Fibroblast of lung (primary cell): ENCODE data around the gene RET. TPM values are rescaled to one million over a fixed set of nuclear protein-coding genes. Genes with fewer than 3 reads are reported as not detected.

Experiments used
- DNase-seq, 2 donors: peaks; one replicate each; pipeline versions ENCODE4 v3.0.0 to v3.0.0-alpha.2; 2010; ENCODE audit warnings: low read depth in 2 of 2
- H2AFZ ChIP-seq: 2 replicates; pipeline ENCODE4 v1.5.1; 2012; ENCODE audit warnings: low read length, control low read depth, inconsistent platforms
- H3K27ac ChIP-seq: 2 replicates; pipeline ENCODE4 v1.5.1; 2011; ENCODE audit warnings: low read length, control low read depth; ENCODE audit not compliant: insufficient read depth
- H3K27me3 ChIP-seq: 2 replicates; pipeline ENCODE4 v1.5.1; 2011; ENCODE audit warnings: mild to moderate bottlenecking, low read length; ENCODE audit not compliant: control insufficient read depth, insufficient read depth
- H3K36me3 ChIP-seq: 2 replicates; pipeline ENCODE4 v1.5.1; 2011; ENCODE audit warnings: low read length; ENCODE audit not compliant: control insufficient read depth, insufficient read depth
- H3K4me1 ChIP-seq: 2 replicates; pipeline ENCODE4 v1.5.1; 2011; ENCODE audit warnings: low read length; ENCODE audit not compliant: control insufficient read depth, insufficient read depth; ENCODE audit errors: extremely low read depth
- H3K4me2 ChIP-seq: 2 replicates; pipeline ENCODE4 v1.5.1; 2011; ENCODE audit warnings: low read length, control low read depth; ENCODE audit not compliant: insufficient read depth; ENCODE audit errors: extremely low read depth
- H3K4me3 ChIP-seq, 4 experiments: fragments of 200-600 bp in 1 of 4; sonication (generic) in 1 of 4; replicated peaks in 1 of 4; 2 replicates each; pipeline ENCODE4 v1.5.1; 2011 to 2016; ENCODE audit warnings: low read length in 4 of 4, low read depth in 3 of 4, mild to moderate bottlenecking in 3 of 4, control low read depth in 2 of 4, inconsistent platforms in 1 of 4, mixed read lengths in 1 of 4; ENCODE audit not compliant: insufficient read depth in 1 of 4; ENCODE audit errors: control extremely low read depth in 1 of 4
- H3K79me2 ChIP-seq: 2 replicates; pipeline ENCODE4 v1.5.1; 2012; ENCODE audit warnings: mild to moderate bottlenecking, low read length, inconsistent platforms; ENCODE audit not compliant: control insufficient read depth, insufficient read depth
- H3K9ac ChIP-seq: 2 replicates; pipeline ENCODE4 v1.5.1; 2011; ENCODE audit warnings: mild to moderate bottlenecking, low read length, control low read depth; ENCODE audit not compliant: insufficient read depth
- H3K9me3 ChIP-seq: 2 replicates; pipeline ENCODE4 v1.5.1; 2012; ENCODE audit warnings: low read depth, low read length; ENCODE audit not compliant: control insufficient read depth, insufficient read depth
- H4K20me1 ChIP-seq: 2 replicates; pipeline ENCODE4 v1.5.1; 2011; ENCODE audit warnings: low read length; ENCODE audit not compliant: control insufficient read depth, insufficient read depth; ENCODE audit errors: extremely low read depth
- EZH2 ChIP-seq: IDR thresholded peaks from 2 replicates; pipeline ENCODE4 v1.5.1; 2012; ENCODE audit warnings: low read length, control low read depth, mild to moderate bottlenecking; ENCODE audit errors: missing control alignments
- polyA plus RNA-seq, 2 donors: library from polyadenylated mRNA; depleted of rRNA in 1 of 2; stranded (reverse) in 1 of 2; unstranded in 1 of 2; fragments of >200 nt; gene quantifications; 2 replicates each; pipeline ENCODE4 v1.2.1, GENCODE V29; 2011 to 2012; ENCODE audit warnings: missing spikeins in 1 of 2
- total RNA-seq: library from RNA; depleted of rRNA; stranded (reverse); fragments of >200 nt; gene quantifications from 2 replicates; pipeline ENCODE4 v1.2.1, GENCODE V29; 2014
- TF ChIP-seq, protein P1 (sequence below), 2 donors: IDR thresholded peaks in 1 of 2; conservative IDR thresholded peaks in 1 of 2; 1 replicate in 1 of 2; 2 replicates in 1 of 2; pipeline ENCODE4 v1.5.1; 2011 to 2012; ENCODE audit warnings: low read length in 2 of 2, control low read depth in 1 of 2, inconsistent platforms in 1 of 2, low read depth in 1 of 2, mild to moderate bottlenecking in 1 of 2

RET gene
- total and polyA plus RNA-seq, 2 donors (not counting 1 experiment from before 2014, with no cell fraction given), result 0.08 to 0.83 TPM

DNA sequence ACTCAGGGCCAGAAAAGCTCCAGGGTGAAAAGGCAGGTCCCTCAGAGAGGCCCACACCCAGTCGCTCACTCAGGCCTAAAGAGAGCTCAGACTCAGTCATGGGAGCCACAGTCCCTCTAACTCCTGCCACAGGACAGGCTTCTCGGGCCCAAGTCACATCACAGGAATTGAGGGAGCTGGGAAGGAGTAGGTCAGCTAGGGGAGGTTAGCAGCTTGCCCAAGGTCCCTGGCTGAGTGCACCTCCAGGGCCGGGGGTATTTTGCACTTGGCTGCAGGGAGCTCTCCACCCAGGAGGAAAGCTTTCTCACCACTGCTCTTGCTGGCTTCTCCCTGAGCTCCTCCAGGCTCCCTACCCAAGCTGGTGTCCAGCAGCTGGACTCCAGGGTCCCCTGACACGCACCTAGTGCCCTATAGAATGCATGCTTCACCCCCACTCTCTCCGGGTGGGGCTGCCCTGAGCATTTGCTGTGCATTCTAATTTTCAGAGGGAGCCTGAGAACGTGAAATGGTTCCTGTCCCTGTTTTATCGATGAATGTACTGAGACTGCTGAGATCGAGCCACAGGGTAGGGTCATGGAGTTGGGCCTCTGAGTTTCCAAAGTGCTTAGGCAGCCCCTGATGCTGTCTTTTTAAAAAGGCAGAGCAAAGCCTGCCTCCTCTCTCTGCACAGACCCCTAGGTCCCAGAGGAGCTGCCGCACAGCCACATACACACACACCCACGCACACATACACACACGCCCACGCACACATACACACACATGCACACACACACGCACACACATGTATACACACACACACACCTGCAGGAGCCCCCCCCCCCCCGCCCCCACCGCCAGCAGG, 37.9 kb upstream of the RET start:
- Histone ChIP-seq H3K4me3 (no peak overlapping the region), H2AFZ (no peak overlapping the region), H3K9ac (no peak overlapping the region), H3K4me1 (no peaks in the 10 kb centered on the region), H3K4me2 (no peak overlapping the region), H3K79me2 (no peaks in the 10 kb centered on the region), H4K20me1 (no peaks in the 10 kb centered on the region), H3K9me3 (no peaks in the 10 kb centered on the region), H3K27ac (no peak overlapping the region), H3K27me3 (no peaks in the 10 kb centered on the region), H3K36me3 (no peaks in the 10 kb centered on the region)
- no peak for DNase-seq
- TF ChIP-seq EZH2, result no peak

DNA sequence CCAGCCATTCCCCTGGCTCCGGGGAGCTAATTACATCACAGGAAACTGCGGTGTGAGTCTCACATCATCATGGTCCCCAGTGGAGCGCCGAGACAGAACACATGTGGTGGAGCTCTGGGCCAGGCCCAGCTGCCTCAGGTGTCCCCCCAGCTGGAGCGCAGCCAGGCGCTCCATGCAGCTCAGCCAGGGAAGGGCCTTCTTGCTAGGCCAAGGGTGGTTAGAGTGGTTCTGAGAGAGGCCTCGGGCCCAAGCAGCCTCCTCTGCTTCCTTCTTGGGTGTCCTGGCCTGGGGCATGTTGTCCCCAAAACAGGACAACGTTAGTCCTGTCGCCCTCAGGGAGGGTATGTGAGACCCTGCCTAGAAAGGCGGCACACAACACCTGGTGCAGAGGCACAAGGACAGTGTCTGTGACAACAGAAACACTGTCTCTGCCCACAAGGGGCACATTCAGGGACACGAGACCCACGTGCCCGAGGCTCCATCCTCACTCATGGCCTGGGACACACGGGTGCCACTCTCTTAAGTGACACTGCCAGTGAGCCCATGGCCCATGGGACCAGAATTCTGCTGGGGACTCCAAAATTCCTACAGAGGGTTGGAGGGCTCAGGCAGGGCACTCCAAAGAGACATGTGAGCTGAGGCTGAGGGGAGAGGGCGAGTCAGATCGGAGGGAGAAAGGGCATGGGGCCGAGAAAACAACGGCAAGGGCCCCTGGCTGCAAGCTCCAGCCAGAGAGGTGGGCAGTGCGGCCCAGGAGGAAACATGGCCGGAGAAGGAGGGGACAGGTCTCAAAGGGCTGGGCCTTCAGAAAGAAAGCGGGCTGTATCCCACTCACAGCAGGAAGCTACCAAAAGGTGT, 37.0 kb upstream of the RET start:
- Histone ChIP-seq H3K4me2 (no peak overlapping the region), H3K4me3 (no peak overlapping the region), H3K9me3 (no peaks in the 10 kb centered on the region), H3K79me2 (no peaks in the 10 kb centered on the region), H3K36me3 (no peaks in the 10 kb centered on the region), H3K27me3 (no peaks in the 10 kb centered on the region), H3K9ac (no peak overlapping the region), H3K27ac (no peak overlapping the region), H2AFZ (no peak overlapping the region), H4K20me1 (no peaks in the 10 kb centered on the region), H3K4me1 (no peaks in the 10 kb centered on the region)
- DNase-seq, result no peak
- TF ChIP-seq, protein P1, sequence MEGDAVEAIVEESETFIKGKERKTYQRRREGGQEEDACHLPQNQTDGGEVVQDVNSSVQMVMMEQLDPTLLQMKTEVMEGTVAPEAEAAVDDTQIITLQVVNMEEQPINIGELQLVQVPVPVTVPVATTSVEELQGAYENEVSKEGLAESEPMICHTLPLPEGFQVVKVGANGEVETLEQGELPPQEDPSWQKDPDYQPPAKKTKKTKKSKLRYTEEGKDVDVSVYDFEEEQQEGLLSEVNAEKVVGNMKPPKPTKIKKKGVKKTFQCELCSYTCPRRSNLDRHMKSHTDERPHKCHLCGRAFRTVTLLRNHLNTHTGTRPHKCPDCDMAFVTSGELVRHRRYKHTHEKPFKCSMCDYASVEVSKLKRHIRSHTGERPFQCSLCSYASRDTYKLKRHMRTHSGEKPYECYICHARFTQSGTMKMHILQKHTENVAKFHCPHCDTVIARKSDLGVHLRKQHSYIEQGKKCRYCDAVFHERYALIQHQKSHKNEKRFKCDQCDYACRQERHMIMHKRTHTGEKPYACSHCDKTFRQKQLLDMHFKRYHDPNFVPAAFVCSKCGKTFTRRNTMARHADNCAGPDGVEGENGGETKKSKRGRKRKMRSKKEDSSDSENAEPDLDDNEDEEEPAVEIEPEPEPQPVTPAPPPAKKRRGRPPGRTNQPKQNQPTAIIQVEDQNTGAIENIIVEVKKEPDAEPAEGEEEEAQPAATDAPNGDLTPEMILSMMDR (conservative IDR thresholded peaks at IDR 0.05 in 1 of 2, IDR thresholded peaks at IDR 0.05 in 1 of 2; ENCODE audit: low read depth in 1 of 2, low read length in 2 of 2), result no peak
- TF ChIP-seq EZH2, result no peak

DNA sequence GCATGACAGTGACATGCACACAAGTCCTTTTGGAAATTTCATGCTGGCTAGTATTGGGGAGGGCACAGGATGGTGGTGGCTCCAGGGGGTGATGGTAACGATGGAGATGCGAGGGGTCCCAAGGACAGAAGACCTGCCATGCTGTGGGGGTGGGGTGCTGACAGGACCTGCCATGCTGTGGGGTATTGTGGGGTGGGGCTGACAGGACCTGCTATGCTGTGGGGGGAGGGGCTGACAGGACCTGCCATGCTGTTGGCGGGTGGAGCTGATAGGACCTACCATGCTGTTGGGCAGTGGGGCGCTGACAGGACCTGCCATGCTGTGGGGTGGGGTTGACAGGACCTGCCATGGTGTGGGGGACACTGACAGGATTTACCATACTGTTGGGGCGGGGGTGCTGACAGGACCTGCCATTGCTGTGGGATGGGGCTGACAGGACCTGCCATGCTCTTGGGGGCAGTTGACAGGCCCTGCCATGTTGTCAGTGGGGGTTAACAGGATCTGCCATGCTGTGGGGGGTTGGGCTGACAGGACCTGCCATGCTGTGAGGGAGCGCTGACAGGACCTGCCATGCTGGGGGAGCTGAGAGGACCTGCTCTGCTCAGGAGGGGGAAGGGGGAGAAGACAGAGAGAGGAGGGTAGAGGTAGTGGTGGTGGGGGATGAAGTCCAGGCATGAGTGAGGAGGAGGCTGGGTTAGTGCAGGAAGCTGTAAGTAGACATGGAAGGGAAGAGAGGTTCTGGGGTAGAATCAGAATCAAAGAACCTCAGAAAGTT, 36.2 kb upstream of the RET start:
- TF ChIP-seq EZH2, result no peak
- TF ChIP-seq, protein P1 (conservative IDR thresholded peaks at IDR 0.05 in 1 of 2, IDR thresholded peaks at IDR 0.05 in 1 of 2; ENCODE audit: low read depth in 1 of 2, low read length in 2 of 2), result no peak
- Histone ChIP-seq H3K4me1 (no peaks in the 10 kb centered on the region), H2AFZ (no peak overlapping the region), H3K9ac (no peak overlapping the region), H4K20me1 (no peaks in the 10 kb centered on the region), H3K4me2 (no peak overlapping the region), H3K27me3 (no peaks in the 10 kb centered on the region), H3K27ac (no peak overlapping the region), H3K9me3 (no peaks in the 10 kb centered on the region), H3K36me3 (no peaks in the 10 kb centered on the region), H3K79me2 (no peaks in the 10 kb centered on the region), H3K4me3 (no peak overlapping the region)
- DNase-seq, result no peak
